ENCODE measurements around the gene FOXL1. TPM values are rescaled to one million over a fixed set of nuclear protein-coding genes. Genes with fewer than 3 reads are reported as not detected.
"Not testable (repeated sequence)": the region's sequence is repeated elsewhere in the genome, so short reads cannot be mapped to it uniquely, and the experiment has no call there.

FOXL1 gene
- total RNA-seq, 1 donor from 2014 or later: 7.5 TPM

DNA sequence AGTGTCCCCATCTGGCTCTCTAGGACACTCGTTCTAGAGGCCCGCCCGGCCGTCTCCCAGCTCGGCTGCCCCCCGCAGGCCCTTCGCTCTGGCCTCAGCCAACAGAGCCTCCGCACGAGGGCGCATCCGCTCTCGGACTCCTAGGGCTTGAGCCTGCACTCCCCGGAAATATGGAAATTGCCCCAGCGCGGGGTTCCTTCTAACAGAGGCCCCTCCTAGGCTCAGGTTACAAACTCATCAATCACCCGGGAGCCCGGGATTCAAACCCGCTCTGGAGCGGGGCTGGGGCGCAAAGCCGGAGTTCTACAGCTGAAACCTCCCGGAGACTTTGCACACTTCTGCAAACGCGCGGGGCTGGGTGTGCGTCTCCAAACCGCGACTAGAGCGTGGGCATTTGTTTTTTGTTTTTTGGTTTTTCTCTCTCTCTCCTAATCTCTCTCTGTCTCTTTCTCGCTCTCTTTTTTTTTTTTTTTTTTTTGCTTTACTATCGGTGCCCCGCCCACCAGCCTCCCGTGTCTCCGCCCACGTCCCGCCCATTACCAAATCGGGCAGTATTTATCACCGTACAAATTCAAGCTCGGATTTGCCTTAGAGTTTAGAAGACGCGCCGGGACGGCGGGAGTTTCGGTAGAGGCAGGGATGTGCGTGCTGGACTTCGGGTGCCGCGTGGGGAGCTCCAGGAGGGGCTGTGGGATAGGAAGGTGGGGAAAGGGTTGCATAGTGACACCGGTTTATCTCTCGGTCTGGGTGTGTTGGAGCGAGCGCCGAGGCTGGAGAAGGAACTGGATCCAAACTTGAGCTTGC, 2.4 kb upstream of the FOXL1 start:
- DNase-seq (ENCODE audit: low spot score) (peak; percentile 91), ATAC-seq (peak; percentile 88)
- intact Hi-C loops (cut with DNase I): loop anchor here (10.0 kb wide), 1 partner anchor 179 kb away; no protein-coding TSS in a partner anchor

DNA sequence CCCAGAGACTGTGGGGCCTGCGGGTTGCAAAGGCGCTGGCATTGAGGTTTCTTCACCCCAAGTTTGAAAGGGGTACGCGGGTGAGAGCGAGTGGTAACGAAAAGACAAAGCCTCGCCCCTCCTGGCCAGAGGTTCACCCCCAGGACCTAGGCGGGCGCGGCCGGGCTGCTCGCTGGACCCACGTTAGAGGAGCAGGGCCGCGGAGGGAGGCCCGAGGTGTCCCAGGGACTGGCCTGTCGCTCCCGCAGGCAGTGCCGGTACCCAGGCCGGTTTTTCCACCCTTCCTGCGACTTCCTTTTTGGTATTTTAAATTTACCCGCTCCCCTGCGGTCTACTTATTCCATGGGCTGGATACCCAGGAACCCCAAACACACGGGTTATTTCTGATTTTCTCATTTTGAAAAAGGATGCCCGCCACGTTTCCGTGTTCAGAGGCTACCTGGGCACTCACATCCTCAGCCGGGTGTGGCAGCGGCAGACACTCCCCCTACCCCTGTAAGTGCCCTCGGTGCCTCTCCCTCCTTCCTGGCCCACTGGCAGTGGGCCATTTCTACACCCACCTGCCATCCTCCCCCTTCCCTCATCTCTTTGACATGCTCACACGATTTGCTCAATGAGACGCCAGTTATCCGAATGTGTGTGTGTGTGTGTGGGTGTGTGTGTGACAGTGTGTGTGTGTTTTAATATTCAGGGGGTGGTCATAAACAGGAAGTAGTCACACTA, 1.6 kb upstream of the FOXL1 start:
- intact Hi-C loops (cut with DNase I): loop anchor here (10.0 kb wide), 1 partner anchor 178 kb away; no protein-coding TSS in a partner anchor
- ATAC-seq: peak; percentile 18
- no peak for DNase-seq (ENCODE audit: low spot score)

DNA sequence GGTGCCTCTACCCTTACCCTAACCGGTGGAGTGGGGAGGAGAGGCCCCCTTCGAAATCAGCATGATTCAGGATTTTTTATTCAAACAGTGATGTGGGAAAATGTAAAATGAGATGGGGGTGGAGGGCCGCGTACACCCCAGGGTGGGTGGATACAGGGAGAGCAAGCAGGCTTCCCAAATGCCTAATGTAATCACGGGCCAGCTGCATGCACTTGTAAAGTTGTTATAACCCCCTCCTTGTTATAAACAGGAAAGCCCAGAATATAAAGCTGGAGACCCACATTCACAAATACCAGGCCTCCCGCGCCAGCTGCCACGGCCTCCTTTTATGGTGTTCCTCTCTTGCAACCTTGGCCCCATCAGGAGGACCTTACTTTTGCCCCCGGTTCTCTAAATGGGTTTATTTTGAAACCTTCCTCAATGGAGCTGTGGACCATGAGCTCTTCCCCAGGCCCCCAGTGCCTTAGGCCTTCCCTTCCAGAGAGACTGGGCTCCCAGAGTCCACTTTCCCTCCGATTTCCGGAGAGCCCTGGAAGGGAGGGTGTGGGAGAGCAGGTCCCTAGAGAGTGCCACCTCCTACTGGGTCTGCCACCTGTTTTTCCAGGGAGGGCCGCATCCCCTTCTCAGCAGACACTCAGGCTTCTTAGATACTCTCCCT, 906 bp upstream of the FOXL1 start:
- intact Hi-C loops (cut with DNase I): loop anchor here (10.0 kb wide), 1 partner anchor 177 kb away; no protein-coding TSS in a partner anchor
- ATAC-seq: no peak
- no peak for DNase-seq (ENCODE audit: low spot score)

DNA sequence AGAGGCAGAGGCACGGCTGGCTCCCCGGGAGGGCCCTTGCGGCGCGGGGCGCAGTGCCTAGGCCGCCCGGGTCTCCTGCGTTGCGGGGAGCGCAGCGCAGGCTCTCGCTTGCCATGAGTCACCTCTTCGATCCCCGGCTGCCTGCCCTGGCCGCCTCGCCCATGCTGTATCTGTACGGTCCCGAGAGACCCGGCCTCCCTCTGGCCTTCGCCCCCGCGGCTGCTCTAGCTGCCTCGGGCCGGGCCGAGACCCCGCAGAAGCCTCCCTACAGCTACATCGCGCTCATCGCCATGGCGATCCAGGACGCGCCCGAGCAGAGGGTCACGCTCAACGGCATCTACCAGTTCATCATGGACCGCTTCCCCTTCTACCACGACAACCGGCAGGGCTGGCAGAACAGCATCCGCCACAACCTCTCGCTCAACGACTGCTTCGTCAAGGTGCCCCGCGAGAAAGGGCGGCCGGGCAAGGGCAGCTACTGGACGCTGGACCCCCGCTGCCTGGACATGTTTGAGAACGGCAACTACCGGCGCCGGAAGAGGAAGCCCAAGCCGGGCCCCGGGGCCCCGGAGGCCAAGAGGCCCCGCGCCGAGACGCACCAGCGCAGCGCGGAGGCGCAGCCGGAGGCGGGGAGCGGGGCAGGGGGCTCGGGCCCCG, 390 bp downstream of the FOXL1 start:
- ATAC-seq (no peak), DNase-seq (ENCODE audit: low spot score) (no peak)
- intact Hi-C loops (cut with DNase I): loop anchor here (10.0 kb wide), 1 partner anchor 176 kb away; no protein-coding TSS in a partner anchor

DNA sequence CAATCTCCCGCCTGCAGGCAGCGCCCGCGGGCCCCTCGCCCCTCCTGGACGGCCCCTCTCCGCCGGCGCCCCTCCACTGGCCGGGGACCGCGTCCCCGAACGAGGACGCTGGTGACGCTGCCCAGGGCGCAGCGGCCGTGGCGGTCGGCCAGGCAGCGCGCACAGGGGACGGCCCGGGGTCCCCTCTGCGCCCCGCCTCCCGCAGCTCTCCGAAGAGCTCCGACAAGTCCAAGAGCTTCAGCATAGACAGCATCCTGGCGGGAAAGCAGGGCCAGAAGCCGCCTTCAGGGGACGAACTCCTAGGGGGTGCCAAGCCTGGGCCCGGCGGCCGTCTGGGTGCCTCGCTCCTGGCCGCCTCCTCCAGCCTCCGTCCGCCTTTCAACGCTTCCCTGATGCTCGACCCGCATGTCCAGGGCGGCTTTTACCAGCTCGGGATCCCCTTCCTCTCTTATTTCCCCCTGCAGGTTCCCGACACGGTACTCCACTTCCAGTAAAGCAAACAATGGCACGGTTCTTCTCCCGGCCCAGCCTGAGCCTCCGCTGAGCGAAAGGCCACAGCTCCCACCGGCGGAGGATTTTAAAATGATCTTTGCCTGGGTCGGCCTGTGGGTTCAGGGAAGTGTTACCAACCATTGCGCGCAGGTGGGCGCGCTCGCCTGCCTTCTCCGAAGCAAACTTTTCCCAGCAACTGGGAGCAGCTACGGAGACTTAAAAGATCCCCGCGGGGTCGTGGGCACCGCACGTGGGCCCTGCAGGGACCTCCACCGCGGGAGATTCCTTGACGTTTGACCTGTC, 1.1 kb downstream of the FOXL1 start:
- intact Hi-C loops (cut with DNase I): loop anchor here (10.0 kb wide), 1 partner anchor 175 kb away; no protein-coding TSS in a partner anchor
- ATAC-seq (no peak), DNase-seq (ENCODE audit: low spot score) (no peak)

DNA sequence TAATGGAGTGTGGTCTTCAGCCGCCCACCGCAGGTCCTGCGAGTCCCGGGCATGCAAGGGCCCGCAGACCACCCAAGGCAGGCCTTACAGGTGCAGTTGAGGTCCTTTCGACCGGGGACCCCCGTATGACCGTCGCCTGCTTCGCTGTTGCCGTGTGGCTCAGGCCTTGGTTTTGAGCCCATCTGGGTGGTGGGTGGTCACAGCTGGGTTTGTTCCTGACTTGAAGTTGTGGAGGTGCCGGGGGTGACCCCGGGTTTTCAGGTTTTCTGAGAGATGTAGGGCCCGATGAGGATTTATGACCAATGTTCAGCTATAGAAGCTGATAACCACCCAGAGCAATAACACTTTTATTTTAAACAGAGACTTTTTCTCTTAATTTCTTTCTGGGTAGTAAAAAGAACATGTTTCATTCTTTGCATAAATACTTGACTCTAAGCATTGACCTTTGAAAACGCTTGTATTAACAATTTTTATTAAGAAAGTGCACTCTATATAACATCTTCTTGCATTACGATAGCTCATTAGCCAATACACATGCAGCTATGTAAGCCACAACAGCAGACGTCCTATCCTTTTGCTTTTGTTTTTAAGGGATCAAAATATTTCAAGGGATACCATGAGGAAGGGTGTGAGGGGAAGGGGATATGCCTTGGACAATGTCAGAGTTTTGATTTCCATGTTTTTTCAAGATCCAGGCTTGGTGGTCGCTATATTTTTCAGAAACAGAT, 1.9 kb downstream of the FOXL1 start:
- intact Hi-C loops (cut with DNase I): no loop called here
- ATAC-seq (no peak), DNase-seq (ENCODE audit: low spot score) (no peak)

DNA sequence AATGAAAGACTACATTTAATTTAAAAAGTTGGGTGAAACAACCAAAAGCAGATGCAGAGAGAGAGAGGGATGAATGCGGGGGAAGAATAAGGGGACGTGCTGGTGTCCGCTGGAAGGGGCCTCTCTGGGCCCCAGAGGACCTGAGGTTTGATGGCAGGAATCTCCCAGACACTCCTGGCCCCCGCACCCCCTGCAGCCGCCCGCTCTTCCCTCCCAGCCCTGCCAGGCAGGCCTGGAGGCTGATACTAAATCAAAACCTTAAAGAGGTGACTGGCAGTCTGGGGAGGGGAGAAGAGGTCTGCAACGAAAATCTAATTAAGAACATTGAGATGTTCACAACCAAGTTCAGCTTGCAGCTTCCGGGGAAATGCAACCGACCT, 2.4 kb downstream of the FOXL1 start:
- intact Hi-C loops (cut with DNase I): no loop called here
- no peak for DNase-seq (ENCODE audit: low spot score)
- no peak for ATAC-seq

DNA sequence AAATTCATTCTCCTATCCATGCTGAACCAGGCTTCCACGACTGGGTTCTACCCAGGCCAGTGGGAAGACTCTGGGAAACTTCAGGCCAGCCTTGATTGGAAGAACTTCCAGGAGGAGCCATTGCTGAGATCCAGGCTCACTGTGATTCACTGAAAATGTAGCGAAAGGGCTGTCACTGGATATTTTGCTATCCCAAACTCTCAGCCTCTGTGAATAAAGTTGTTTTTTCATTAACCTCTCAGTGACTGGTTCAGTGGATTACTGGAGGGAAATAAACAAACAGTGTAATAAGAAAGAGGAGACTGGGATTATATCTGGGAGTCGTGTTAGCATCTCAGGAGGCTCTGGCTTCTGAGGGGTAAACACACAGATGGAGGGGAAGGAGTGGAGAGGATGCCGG, 3.1 kb downstream of the FOXL1 start:
- intact Hi-C loops (cut with DNase I): no loop called here
- ATAC-seq (no peak), DNase-seq (ENCODE audit: low spot score) (no peak)

DNA sequence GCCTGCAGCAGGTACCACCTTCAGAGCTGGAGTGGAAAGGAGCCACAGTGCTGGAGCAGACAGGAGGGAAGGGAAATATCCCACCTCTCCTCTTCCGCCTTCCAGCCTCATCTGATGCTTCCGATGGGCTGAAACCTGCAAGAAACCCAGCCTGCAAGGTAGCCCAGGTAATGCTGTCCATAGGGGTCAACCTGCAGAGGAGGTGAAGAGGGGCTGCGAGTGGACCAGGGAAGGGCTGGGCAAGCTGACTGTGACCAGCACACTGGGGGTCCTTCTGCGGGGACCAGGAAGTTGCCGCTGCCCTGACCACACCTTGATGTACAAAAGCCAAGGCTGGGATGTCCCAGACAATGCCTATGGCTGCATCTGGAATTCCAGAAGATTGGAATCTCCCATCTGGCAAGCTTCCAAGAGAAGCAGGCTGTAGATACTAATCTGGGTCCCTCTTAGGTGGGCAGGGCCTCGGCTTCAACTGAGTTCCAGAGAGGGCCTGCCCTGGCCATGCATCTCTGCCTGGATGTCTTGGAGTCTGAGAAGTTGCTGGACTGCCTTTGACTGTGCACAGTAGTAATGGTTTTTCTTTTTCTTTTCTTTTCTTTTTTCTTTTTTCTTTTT, 5.8 kb downstream of the FOXL1 start:
- intact Hi-C loops (cut with DNase I): no loop called here

DNA sequence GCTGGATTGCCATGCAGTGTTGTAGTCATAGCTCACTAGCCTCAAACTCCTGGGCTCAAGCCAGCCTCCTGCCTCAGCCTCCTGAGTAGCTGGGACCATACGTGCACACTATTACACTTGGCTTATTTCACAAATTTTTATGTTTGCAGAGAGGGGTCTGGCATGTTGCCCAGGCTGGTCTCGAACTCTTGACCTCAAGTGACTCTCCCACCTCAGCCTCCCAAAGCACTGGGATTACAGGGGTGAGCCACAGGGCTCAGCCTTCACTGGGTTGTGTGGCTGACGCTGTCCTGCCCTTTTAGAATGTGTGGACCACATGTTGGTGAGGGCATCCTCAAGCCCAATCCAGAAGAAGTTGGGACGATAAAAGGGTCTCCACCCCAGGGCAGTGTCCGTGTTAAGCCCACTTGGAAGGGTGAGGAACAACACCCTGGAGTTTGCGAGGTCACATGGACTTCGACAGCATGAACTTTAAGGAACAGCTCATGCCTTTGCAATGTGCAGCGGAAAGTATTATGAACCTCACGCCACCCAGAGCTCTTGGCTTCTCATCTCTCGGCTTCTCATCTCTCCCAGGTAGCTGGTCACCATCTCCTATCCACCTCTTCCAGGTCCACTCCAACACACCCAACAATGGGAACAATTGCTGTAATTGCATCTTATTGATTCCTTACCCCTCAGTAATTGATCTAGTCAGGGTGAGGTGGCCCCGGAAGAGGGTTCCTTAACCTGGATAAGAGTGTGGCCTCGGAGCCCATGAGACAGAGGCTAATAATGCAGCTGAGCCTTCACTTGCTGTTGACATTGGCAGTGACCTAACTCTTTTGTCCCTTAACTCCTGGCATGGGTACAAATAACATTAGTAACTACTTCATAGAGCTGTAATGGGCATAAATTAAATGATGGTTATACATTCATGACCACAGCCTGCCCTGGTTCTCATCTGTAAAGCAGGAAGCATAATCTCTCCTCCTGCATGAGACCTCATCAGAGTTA, 6.7 kb downstream of the FOXL1 start:
- ATAC-seq (no peak), DNase-seq (ENCODE audit: low spot score) (no peak)
- intact Hi-C loops (cut with DNase I): no loop called here

More for the DNA sequence above, 5.8 kb downstream of the FOXL1 start:
- ATAC-seq (no peak), DNase-seq (ENCODE audit: low spot score) (no peak)

DNA sequence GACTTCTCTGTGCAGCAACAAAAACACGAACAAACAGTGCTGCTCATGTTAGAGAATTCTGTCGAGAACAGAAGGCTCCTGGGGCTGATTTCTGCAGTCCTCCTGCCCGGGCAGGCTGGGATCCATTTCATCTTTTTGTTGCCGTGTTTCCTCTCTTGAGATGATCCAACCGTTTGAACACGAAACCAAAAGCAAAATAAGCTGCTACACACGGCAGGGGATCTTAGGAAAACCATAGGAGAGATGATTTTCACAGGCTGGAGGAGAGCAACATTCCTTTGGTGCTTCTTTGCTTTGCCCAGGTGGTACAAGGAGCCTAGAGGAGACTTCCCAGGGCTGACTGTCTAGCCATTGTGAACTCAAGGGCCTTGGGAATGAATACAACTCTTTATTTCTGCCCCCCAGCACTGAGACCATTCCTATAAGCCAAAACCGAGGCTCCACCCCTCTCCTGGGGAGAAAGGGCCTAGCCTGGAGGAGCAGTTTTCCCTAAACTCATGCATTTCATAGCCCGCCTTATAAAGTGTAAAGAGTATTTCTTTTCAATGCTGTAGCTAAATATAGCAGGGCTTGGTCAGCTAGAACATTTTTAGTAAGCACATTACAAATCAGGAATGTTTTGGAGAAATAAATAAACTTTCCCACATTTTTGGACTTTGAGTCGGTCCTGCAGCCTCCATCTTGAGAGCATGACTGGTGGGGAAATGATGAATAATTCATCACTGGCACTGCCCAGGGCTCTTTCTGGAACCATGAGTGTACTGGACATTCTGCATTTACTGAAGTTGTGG, 7.7 kb downstream of the FOXL1 start:
- peak; percentile 63 for ATAC-seq
- no peak for DNase-seq (ENCODE audit: low spot score)
- intact Hi-C loops (cut with DNase I): no loop called here

DNA sequence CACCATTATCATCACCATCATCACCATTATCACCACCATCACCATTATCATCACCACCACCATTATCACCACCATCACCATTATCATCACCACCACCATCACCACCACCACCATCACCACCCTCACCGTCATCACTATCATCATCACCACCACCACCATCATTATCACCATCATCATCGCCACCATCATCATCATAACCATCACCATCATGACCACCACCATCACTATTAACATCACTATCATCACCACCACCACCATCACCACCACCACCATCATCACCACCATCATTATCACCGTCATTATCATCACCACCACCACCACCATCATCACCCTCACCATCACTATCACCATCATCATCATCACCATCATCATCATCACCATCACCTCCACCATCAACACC, 9.1 kb downstream of the FOXL1 start:
- DNase-seq (ENCODE audit: low spot score) (peak; percentile 5), ATAC-seq (no peak)
- intact Hi-C loops (cut with DNase I): no loop called here

DNA sequence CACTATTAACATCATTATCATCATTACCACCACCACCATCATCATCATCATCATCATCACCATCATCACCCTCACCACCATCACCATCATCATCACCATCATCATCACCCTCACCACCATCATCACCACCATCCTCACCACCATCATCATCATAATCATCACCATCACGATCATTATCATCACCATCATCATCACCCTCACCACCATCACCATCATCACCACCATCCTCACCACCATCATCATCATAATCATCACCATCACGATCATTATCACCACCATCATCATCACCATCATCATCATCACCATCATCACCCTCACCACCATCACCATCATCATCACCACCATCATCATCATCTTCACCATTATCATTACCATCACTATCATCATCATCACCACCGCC, 9.6 kb downstream of the FOXL1 start:
- intact Hi-C loops (cut with DNase I); ATAC-seq; DNase-seq (ENCODE audit: low spot score): not testable (repeated sequence)

DNA sequence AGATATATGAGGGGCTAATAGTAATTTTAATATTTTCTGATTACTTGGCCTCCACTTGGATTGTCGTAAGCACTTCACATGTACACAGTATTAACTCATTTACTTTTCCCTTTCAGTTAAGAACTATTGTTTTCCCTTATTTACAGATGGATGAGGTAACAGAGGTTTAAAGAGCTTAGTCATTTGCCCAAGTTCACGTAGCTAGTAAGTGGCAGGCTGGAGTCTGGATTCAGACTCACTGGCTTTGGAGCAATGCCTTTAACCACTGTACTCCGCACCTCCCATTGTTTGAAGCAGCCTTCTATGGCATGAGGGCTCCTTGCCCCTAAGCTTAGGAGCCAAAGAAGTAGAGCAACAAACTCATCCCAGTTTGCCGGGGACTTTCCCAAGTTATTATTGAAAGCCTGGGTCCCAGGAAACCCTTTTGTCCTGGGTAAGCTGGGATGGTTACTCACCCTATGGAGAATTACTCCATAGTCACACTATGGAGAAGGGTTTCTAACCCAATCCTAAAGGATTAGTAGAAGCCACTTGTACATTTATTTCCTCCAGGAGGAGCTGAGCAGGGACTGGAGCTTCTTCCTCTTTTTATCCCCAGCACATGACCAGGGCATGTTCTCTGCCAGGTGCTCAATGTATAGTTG, 12.3 kb downstream of the FOXL1 start:
- intact Hi-C loops (cut with DNase I): no loop called here
- no peak for ATAC-seq
- no peak for DNase-seq (ENCODE audit: low spot score)

DNA sequence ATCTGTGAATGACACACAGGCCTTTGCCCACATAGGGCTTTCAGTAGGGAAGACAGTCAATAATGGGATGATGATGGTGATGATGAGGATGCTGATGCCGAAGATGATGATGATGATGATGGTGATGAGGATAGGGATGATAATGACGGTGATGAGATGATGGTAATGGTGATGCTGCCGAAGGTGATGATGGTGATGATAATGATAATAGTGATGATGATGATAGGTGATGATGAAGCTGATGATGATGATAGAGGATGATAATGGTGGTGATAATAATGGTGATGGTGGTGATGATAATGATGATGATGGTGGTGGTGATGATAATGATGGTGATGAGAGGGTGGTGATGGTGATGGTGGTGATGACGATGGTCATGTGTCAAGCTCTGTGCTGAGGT, 12.9 kb downstream of the FOXL1 start:
- intact Hi-C loops (cut with DNase I): no loop called here
- ATAC-seq (no peak), DNase-seq (ENCODE audit: low spot score) (no peak)
